A549 (cell line): ENCODE measurements around the gene ATP2C2. TPM values are rescaled to one million over a fixed set of nuclear protein-coding genes. Genes with fewer than 3 reads are reported as not detected.

ENCODE experiments used
- ATAC-seq, 2 experiments: fragments of 200-7000 bp in 1 of 2; fragments of >200 bp in 1 of 2; cut with Nextera tagmentation in 1 of 2; cut with Tn5 transposase in 1 of 2; 3 replicates each; pipeline versions ENCODE4 v1.8.0 to v1.9.1; 2018 to 2020; ENCODE audit warnings: mild to moderate bottlenecking in 1 of 2, moderate library complexity in 1 of 2
- CTCF ChIA-PET: fragments of 300-600 bp; sonication (Branson Sonifier 250); formaldehyde crosslinking; extraction: SDS; loops from one replicate; lab custom pipeline; 2021; ENCODE audit warnings: antibody characterized with exemption, inconsistent platforms; lab: Yijun Ruan, JAX
- POLR2A ChIA-PET: fragments of 350-600 bp; formaldehyde crosslinking; extraction: SDS; loops from one replicate; lab custom pipeline; 2021; ENCODE audit warnings: antibody characterized with exemption, inconsistent platforms; lab: Yijun Ruan, JAX
- DNase-seq, 2 experiments: peaks; one replicate each; pipeline versions ENCODE4 v3.0.0 to v3.0.0-alpha.2; 2011 to 2016; ENCODE audit warnings: low read depth in 1 of 2, low spot score in 1 of 2
- FAIRE-seq: peaks from 2 replicates; lab custom pipeline; 2011; peaks lifted over from hg19 to GRCh38; lab: Jason Lieb, UNC
- H3K27ac ChIP-seq, 2 experiments: fragments of >200 bp; sonication (Bioruptor Twin); formaldehyde crosslinking; 3 replicates each; pipeline ENCODE4 v1.5.1; 2016 to 2017
- H3K4me1 ChIP-seq: fragments of >200 bp; sonication (Bioruptor Twin); formaldehyde crosslinking; 3 replicates; pipeline ENCODE4 v1.6.1; 2016
- H3K4me2 ChIP-seq: fragments of >200 bp; sonication (Bioruptor Twin); formaldehyde crosslinking; 3 replicates; pipeline ENCODE4 v1.6.1; 2016
- H3K4me3 ChIP-seq: fragments of >200 bp; sonication (Bioruptor Twin); formaldehyde crosslinking; 3 replicates; pipeline ENCODE4 v1.5.1; 2016
- H3K9me3 ChIP-seq: fragments of >200 bp; sonication (Bioruptor Twin); formaldehyde crosslinking; 3 replicates; pipeline ENCODE4 v1.6.1; 2016
- CHD2 ChIP-seq: fragments of 150-350 bp; IDR thresholded peaks from 2 replicates; pipeline ENCODE4 v1.6.1; 2014; ENCODE audit warnings: low read length; ENCODE audit not compliant: partially characterized antibody
- CTCF ChIP-seq: fragments of >200 bp; sonication (Bioruptor Twin); formaldehyde crosslinking; IDR thresholded peaks from 3 replicates; pipeline ENCODE4 v1.5.1; 2016
- EP300 ChIP-seq, 2 experiments: fragments of >200 bp; sonication (Bioruptor Twin); formaldehyde crosslinking; IDR thresholded peaks; 2 replicates in 1 of 2; 3 replicates in 1 of 2; pipeline ENCODE4 v1.6.1; 2016 to 2017
- FOSB ChIP-seq: fragments of 250-450 bp; sonication (Bioruptor Pico); IDR thresholded peaks from 2 replicates; pipeline ENCODE4 v1.5.0; 2020; ENCODE audit warnings: mild to moderate bottlenecking, moderate library complexity
- HDAC2 ChIP-seq: fragments of 200-600 bp; sonication (generic); IDR thresholded peaks from 2 replicates; pipeline ENCODE4 v1.6.1; 2016
- HEYL ChIP-seq: fragments of 250-450 bp; sonication (Bioruptor Pico); IDR thresholded peaks from 2 replicates; pipeline ENCODE4 v1.8.0; 2021; ENCODE audit warnings: mild to moderate bottlenecking, moderate library complexity
- HOXB13 ChIP-seq: fragments of 250-450 bp; sonication (Bioruptor Pico); IDR thresholded peaks from 2 replicates; pipeline ENCODE4 v1.5.0; 2020; ENCODE audit warnings: low read depth, mild to moderate bottlenecking, moderate library complexity
- MAX ChIP-seq: IDR thresholded peaks from 2 replicates; pipeline ENCODE4 v1.6.1; 2012
- MYC ChIP-seq: IDR thresholded peaks from 2 replicates; pipeline ENCODE4 v1.6.1; 2012; ENCODE audit warnings: mild to moderate bottlenecking, inconsistent platforms, low read length, improper control_type of control experiment, borderline replicate concordance
- POLR2A ChIP-seq: IDR thresholded peaks from 2 replicates; pipeline ENCODE4 v1.6.1; 2012; ENCODE audit warnings: mild to moderate bottlenecking, low read length
- RARB ChIP-seq: fragments of 250-450 bp; sonication (Bioruptor Pico); IDR thresholded peaks from 2 replicates; pipeline ENCODE4 v1.8.0; 2021; ENCODE audit warnings: mild to moderate bottlenecking, moderate library complexity
- RNF2 ChIP-seq: fragments of 200-600 bp; sonication (generic); IDR thresholded peaks from 2 replicates; pipeline ENCODE4 v1.6.1; 2016; ENCODE audit warnings: low read depth, mild to moderate bottlenecking, antibody characterized with exemption, moderate library complexity, borderline replicate concordance
- TP53 ChIP-seq: fragments of 250-450 bp; sonication (Bioruptor Pico); IDR thresholded peaks from 2 replicates; pipeline ENCODE4 v1.5.0; 2021; ENCODE audit warnings: mild to moderate bottlenecking, moderate library complexity
- ZSCAN20 ChIP-seq: fragments of 250-450 bp; sonication (Bioruptor Pico); IDR thresholded peaks from 2 replicates; pipeline ENCODE4 v1.8.0; 2022; ENCODE audit warnings: mild to moderate bottlenecking, moderate library complexity
- WGBS: methylation state at CpG from one replicate; pipeline ENCODE4 v1.1.6; 2017; ENCODE audit errors: missing lambda C conversion rate; 5-methylcytosine and 5-hydroxymethylcytosine counted together
- polyA plus RNA-seq, 4 experiments: library from polyadenylated mRNA; depleted of rRNA in 3 of 4; stranded (reverse); fragments of >200 nt; fragmentation: RNase III in 1 of 4; extraction: RNeasy Plus Mini Kit Qiagen cat#74134 plus additional on column Dnase treatment in 1 of 4; gene quantifications; 2 replicates in 3 of 4; 3 replicates in 1 of 4; pipeline ENCODE4 v1.2.3, GENCODE V29; 2011 to 2017
- TF ChIP-seq, protein P1 (sequence below): fragments of 450-650 bp; IDR thresholded peaks from 2 replicates; pipeline ENCODE4 v1.6.1; 2014; ENCODE audit warnings: antibody characterized with exemption
- TF ChIP-seq, protein P2 (sequence below): IDR thresholded peaks from 2 replicates; pipeline ENCODE4 v1.6.1; 2012
- TF ChIP-seq, protein P3 (sequence below): fragments of >200 bp; sonication (Bioruptor Twin); formaldehyde crosslinking; IDR thresholded peaks from 3 replicates; pipeline ENCODE4 v1.6.1; 2016
- TF ChIP-seq, protein P4 (sequence below): fragments of >200 bp; sonication (Bioruptor Twin); formaldehyde crosslinking; IDR thresholded peaks from 2 replicates; pipeline ENCODE4 v1.6.1; 2016

The ATP2C2 gene
- polyA plus RNA-seq, 2 of the 4 experiments (the other 2 are of a cell fraction): 0.14 to 0.17 TPM

DNA sequence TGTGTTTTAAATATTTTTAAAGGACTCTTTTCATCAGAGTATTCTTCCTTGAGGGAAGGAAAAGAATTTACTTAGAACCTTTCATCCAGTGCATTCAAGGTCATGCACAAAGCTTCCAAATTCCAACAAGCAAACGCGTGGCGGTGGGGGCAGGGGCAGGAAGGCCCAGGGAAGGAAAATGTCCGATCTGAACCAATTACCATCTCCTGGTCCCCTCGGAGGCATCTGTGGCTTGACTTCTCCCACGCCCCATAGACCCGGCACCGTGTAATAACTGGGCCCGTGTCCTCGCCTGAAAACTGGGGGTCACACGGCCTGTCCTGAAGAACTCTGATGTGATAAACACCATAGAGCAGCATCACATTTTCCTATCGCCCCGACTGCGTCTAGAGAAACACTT is 117.8 kb downstream of the ATP2C2 start:
- TF ChIP-seq TP53 (CRISPR knock-in tag): no peak
- no peak for TF ChIP-seq RARB (CRISPR knock-in tag)
- TF ChIP-seq RNF2: no peak
- no peak for TF ChIP-seq CHD2
- TF ChIP-seq HDAC2: no peak
- TF ChIP-seq, protein P1, sequence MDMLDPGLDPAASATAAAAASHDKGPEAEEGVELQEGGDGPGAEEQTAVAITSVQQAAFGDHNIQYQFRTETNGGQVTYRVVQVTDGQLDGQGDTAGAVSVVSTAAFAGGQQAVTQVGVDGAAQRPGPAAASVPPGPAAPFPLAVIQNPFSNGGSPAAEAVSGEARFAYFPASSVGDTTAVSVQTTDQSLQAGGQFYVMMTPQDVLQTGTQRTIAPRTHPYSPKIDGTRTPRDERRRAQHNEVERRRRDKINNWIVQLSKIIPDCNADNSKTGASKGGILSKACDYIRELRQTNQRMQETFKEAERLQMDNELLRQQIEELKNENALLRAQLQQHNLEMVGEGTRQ: no peak
- TF ChIP-seq, protein P2, sequence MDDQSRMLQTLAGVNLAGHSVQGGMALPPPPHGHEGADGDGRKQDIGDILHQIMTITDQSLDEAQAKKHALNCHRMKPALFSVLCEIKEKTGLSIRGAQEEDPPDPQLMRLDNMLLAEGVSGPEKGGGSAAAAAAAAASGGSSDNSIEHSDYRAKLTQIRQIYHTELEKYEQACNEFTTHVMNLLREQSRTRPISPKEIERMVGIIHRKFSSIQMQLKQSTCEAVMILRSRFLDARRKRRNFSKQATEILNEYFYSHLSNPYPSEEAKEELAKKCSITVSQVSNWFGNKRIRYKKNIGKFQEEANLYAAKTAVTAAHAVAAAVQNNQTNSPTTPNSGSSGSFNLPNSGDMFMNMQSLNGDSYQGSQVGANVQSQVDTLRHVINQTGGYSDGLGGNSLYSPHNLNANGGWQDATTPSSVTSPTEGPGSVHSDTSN: no peak
- TF ChIP-seq CTCF: no peak
- no peak for TF ChIP-seq EP300 (IDR thresholded peaks at IDR 0.05)
- TF ChIP-seq HEYL (CRISPR knock-in tag): no peak
- no peak for TF ChIP-seq HOXB13
- TF ChIP-seq, protein P3, sequence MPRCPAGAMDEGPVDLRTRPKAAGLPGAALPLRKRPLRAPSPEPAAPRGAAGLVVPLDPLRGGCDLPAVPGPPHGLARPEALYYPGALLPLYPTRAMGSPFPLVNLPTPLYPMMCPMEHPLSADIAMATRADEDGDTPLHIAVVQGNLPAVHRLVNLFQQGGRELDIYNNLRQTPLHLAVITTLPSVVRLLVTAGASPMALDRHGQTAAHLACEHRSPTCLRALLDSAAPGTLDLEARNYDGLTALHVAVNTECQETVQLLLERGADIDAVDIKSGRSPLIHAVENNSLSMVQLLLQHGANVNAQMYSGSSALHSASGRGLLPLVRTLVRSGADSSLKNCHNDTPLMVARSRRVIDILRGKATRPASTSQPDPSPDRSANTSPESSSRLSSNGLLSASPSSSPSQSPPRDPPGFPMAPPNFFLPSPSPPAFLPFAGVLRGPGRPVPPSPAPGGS: no peak
- no peak for TF ChIP-seq MAX
- TF ChIP-seq MYC: no peak
- TF ChIP-seq, all 56 proteins: peak for 0
- ChIA-PET CTCF (interaction anchor here (0.9 to 15.7 kb wide), 10 partner anchors 9 to 531 kb away, joined by 3 to 245 read pairs (median 6); partner anchors contain the start of genes MEAK7 and TAF1C), POLR2A (no interaction called here)
- ATAC-seq (no peak), FAIRE-seq (no peak), DNase-seq (no peak)
- Histone ChIP-seq H3K4me2 (no peak overlapping the region), H3K4me3 (no peak overlapping the region), H3K4me1 (no peaks in the 10 kb centered on the region), H3K9me3 (no peaks in the 10 kb centered on the region), H3K27ac (no peak overlapping the region)
- 94% methylated on average over 14 of the region's 14 CpGs for WGBS

GRCh38 chr16:84486551-84487235 is 118.4 kb downstream of the ATP2C2 start:
- Histone ChIP-seq H3K4me3 (no peak overlapping the region), H3K4me2 (no peak overlapping the region), H3K9me3 (no peaks in the 10 kb centered on the region)
- DNase-seq: no peak
- ChIA-PET POLR2A (no interaction called here), CTCF (interaction anchor here (0.9 to 15.7 kb wide), 10 partner anchors 9 to 532 kb away, joined by 3 to 245 read pairs (median 6); partner anchors contain the start of genes MEAK7 and TAF1C)
- WGBS: 97% methylated on average over 16 of the region's 17 CpGs
- TF ChIP-seq, protein P4, sequence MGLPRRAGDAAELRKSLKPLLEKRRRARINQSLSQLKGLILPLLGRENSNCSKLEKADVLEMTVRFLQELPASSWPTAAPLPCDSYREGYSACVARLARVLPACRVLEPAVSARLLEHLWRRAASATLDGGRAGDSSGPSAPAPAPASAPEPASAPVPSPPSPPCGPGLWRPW: no peak
- TF ChIP-seq, protein P2: no peak
- TF ChIP-seq POLR2A: no peak
- TF ChIP-seq HDAC2: no peak
- no peak for TF ChIP-seq ZSCAN20 (CRISPR knock-in tag)
- TF ChIP-seq, protein P3: no peak
- no peak for TF ChIP-seq FOSB
- TF ChIP-seq, all 56 proteins: peak for 0
- Histone ChIP-seq H3K27ac (no peak overlapping the region), H3K4me1 (no peaks in the 10 kb centered on the region)
- ATAC-seq (no peak), FAIRE-seq (no peak)
